ENCODE measurements around the gene SMAD6.

The SMAD6 gene

GRCh38 chr15:66735909-66736305 lies 33.9 kb downstream of the SMAD6 start:
- Histone ChIP-seq H3K36me3 (replicated peaks; ENCODE audit: insufficient read depth, low read length) (no peaks in the 10 kb centered on the region), H3F3A (ENCODE audit: insufficient read depth, low read length) (no peaks in the 10 kb centered on the region), H3K9ac (ENCODE audit: low read length) (no peak overlapping the region), H3K79me2 (ENCODE audit: low read length) (no peaks in the 10 kb centered on the region), H3K9me2 (replicated peaks; ENCODE audit: insufficient read depth, low read length) (no peaks in the 10 kb centered on the region), H2AFZ (ENCODE audit: low read length) (no peak overlapping the region), H4K20me1 (ENCODE audit: insufficient read depth, low read length) (no peaks in the 10 kb centered on the region), H3K27ac (ENCODE audit: low read length) (no peak overlapping the region), H3K27me3 (replicated peaks; ENCODE audit: insufficient read depth, low read length) (no peaks in the 10 kb centered on the region), H3K9me3 (replicated peaks; ENCODE audit: insufficient read depth, low read length) (no peaks in the 10 kb centered on the region), H3K4me2 (ENCODE audit: low read depth, low read length) (no peak overlapping the region), H3K4me3 (ENCODE audit: low read length) (no peak overlapping the region), H3K4me1 (ENCODE audit: low read length) (no peaks in the 10 kb centered on the region)
- no peak for TF ChIP-seq CTCF (IDR thresholded peaks at IDR 0.05; ENCODE audit: low read length)
- TF ChIP-seq EZH2 (optimal IDR thresholded peaks at IDR 0.05; ENCODE audit: low read depth, low read length), result no peak
- TF ChIP-seq EZH2phosphoT487 (IDR thresholded peaks at IDR 0.05; ENCODE audit: low read length), result no peak
- DNase-seq, result no peak

- Histone ChIP-seq H3K36me3 (replicated peaks; ENCODE audit: insufficient read depth, low read length) (no peaks in the 10 kb centered on the region), H3K9me3 (replicated peaks; ENCODE audit: insufficient read depth, low read length) (no peaks in the 10 kb centered on the region), H3K4me2 (ENCODE audit: low read depth, low read length) (no peak overlapping the region), H3K4me1 (ENCODE audit: low read length) (no peaks in the 10 kb centered on the region), H3K4me3 (ENCODE audit: low read length) (no peak overlapping the region), H2AFZ (ENCODE audit: low read length) (no peak overlapping the region), H3K27ac (ENCODE audit: low read length) (no peak overlapping the region), H3K9ac (ENCODE audit: low read length) (no peak overlapping the region), H3K9me2 (replicated peaks; ENCODE audit: insufficient read depth, low read length) (no peaks in the 10 kb centered on the region), H3K27me3 (replicated peaks; ENCODE audit: insufficient read depth, low read length) (no peaks in the 10 kb centered on the region), H4K20me1 (ENCODE audit: insufficient read depth, low read length) (no peaks in the 10 kb centered on the region), H3K79me2 (ENCODE audit: low read length) (no peaks in the 10 kb centered on the region), H3F3A (ENCODE audit: insufficient read depth, low read length) (no peaks in the 10 kb centered on the region)
- no peak for TF ChIP-seq EZH2 (optimal IDR thresholded peaks at IDR 0.05; ENCODE audit: low read depth, low read length)
- no peak for TF ChIP-seq EZH2phosphoT487 (IDR thresholded peaks at IDR 0.05; ENCODE audit: low read length)
- TF ChIP-seq CTCF (IDR thresholded peaks at IDR 0.05; ENCODE audit: low read length), result no peak
- no peak for DNase-seq
Observed at GRCh38 chr15:66737243-66738010, 35.4 kb downstream of the SMAD6 start.

- H3K9me3 ChIP-seq (replicated peaks; ENCODE audit: insufficient read depth, low read length), result no peaks in the 10 kb centered on the region
Observed at GRCh38 chr15:66738116-66738515, 36.1 kb downstream of the SMAD6 start.

More at GRCh38 chr15:66738116-66738515, 36.1 kb downstream of the SMAD6 start:
- DNase-seq, result no peak
- H3K4me2 ChIP-seq (ENCODE audit: low read depth, low read length), result no peak overlapping the region
- no peak overlapping the region for H3K4me3 ChIP-seq (ENCODE audit: low read length)
- no peaks in the 10 kb centered on the region for H3K36me3 ChIP-seq (replicated peaks; ENCODE audit: insufficient read depth, low read length)
- no peaks in the 10 kb centered on the region for H3F3A ChIP-seq (ENCODE audit: insufficient read depth, low read length)
- H3K9me2 ChIP-seq (replicated peaks; ENCODE audit: insufficient read depth, low read length), result no peaks in the 10 kb centered on the region
- no peak overlapping the region for H2AFZ ChIP-seq (ENCODE audit: low read length)
- no peak overlapping the region for H3K27ac ChIP-seq (ENCODE audit: low read length)
- no peaks in the 10 kb centered on the region for H4K20me1 ChIP-seq (ENCODE audit: insufficient read depth, low read length)
- no peaks in the 10 kb centered on the region for H3K4me1 ChIP-seq (ENCODE audit: low read length)
- no peaks in the 10 kb centered on the region for H3K27me3 ChIP-seq (replicated peaks; ENCODE audit: insufficient read depth, low read length)
- H3K9ac ChIP-seq (ENCODE audit: low read length), result no peak overlapping the region
- TF ChIP-seq EZH2 (optimal IDR thresholded peaks at IDR 0.05; ENCODE audit: low read depth, low read length), result no peak
- TF ChIP-seq CTCF (IDR thresholded peaks at IDR 0.05; ENCODE audit: low read length), result no peak
- TF ChIP-seq EZH2phosphoT487 (IDR thresholded peaks at IDR 0.05; ENCODE audit: low read length), result no peak
- H3K79me2 ChIP-seq (ENCODE audit: low read length), result no peaks in the 10 kb centered on the region

All from MM.1S (cell line).